OCI-LY1 (cell line): Measurements from ENCODE around the gene ATXN1.

Source experiments
- H2AFZ ChIP-seq: fragments of 200-600 bp; sonication (generic), shearing (Covaris generic); 2 replicates; pipeline ENCODE4 v1.6.0; 2014; ENCODE audit warnings: antibody characterized with exemption, mild to moderate bottlenecking, low read length
- H3F3A ChIP-seq: fragments of 200-600 bp; sonication (generic), shearing (Covaris generic); 2 replicates; pipeline ENCODE4 v1.6.0; 2014; ENCODE audit warnings: mild to moderate bottlenecking, antibody characterized with exemption, low read length, moderate library complexity; ENCODE audit not compliant: insufficient read depth
- H3K27ac ChIP-seq: fragments of 200-600 bp; sonication (generic); 2 replicates; pipeline ENCODE4 v1.5.1; 2014; ENCODE audit warnings: low read length, mixed run types, mild to moderate bottlenecking, low read depth; ENCODE audit not compliant: poor library complexity, severe bottlenecking
- H3K27me3 ChIP-seq: fragments of 200-600 bp; sonication (generic); 2 replicates; pipeline ENCODE4 v1.6.0; 2014; ENCODE audit warnings: antibody characterized with exemption, mild to moderate bottlenecking, low read length, moderate library complexity; ENCODE audit not compliant: insufficient read depth
- H3K36me3 ChIP-seq: fragments of 200-600 bp; sonication (generic); 2 replicates; pipeline ENCODE4 v1.6.1; 2014; ENCODE audit warnings: mild to moderate bottlenecking, antibody characterized with exemption, low read length, moderate library complexity, mixed read lengths; ENCODE audit not compliant: insufficient read depth
- H3K4me1 ChIP-seq: fragments of 200-600 bp; sonication (generic); 2 replicates; pipeline ENCODE4 v1.5.1; 2014; ENCODE audit warnings: mild to moderate bottlenecking, low read length, moderate library complexity; ENCODE audit not compliant: insufficient read depth, severe bottlenecking
- H3K4me2 ChIP-seq: fragments of 200-600 bp; sonication (generic), shearing (Covaris generic); 2 replicates; pipeline ENCODE4 v1.6.1; 2014; ENCODE audit warnings: low read length
- H3K4me3 ChIP-seq: fragments of 200-600 bp; sonication (generic); 2 replicates; pipeline ENCODE4 v1.5.1; 2014; ENCODE audit warnings: low read length, low read depth, mild to moderate bottlenecking, mixed read lengths; ENCODE audit not compliant: poor library complexity, severe bottlenecking
- H3K79me2 ChIP-seq: fragments of 200-600 bp; shearing (Covaris generic); 2 replicates; pipeline ENCODE4 v1.6.1; 2016; ENCODE audit warnings: mixed run types, low read length, mixed read lengths; ENCODE audit not compliant: insufficient read depth
- H3K9ac ChIP-seq: fragments of 200-600 bp; sonication (generic), shearing (Covaris generic); 2 replicates; pipeline ENCODE4 v1.6.1; 2014; ENCODE audit warnings: mild to moderate bottlenecking, low read length, mixed read lengths
- H3K9me2 ChIP-seq: fragments of 200-600 bp; sonication (generic), shearing (Covaris generic); 2 replicates; pipeline ENCODE4 v1.6.1; 2014; ENCODE audit warnings: low read depth, mild to moderate bottlenecking, low read length, mixed read lengths
- H3K9me3 ChIP-seq: fragments of 200-600 bp; shearing (Covaris generic); 2 replicates; pipeline ENCODE4 v1.6.1; 2014; ENCODE audit warnings: low read length, mixed read lengths
- H4K20me1 ChIP-seq: fragments of 200-600 bp; sonication (generic), shearing (Covaris generic); 2 replicates; pipeline ENCODE4 v1.6.0; 2016; ENCODE audit warnings: mild to moderate bottlenecking, low read length; ENCODE audit not compliant: insufficient read depth
- CTCF ChIP-seq: fragments of 200-600 bp; sonication (generic), shearing (Covaris generic); IDR thresholded peaks from 2 replicates; pipeline ENCODE4 v1.5.1; 2017; ENCODE audit warnings: mild to moderate bottlenecking, antibody characterized with exemption, low read length, moderate library complexity, mixed read lengths
- EZH2 ChIP-seq: fragments of 200-600 bp; sonication (generic), shearing (Covaris generic); IDR thresholded peaks from 2 replicates; pipeline ENCODE4 v1.8.0; 2017; ENCODE audit warnings: borderline replicate concordance, mixed run types, mild to moderate bottlenecking, antibody characterized with exemption, low read length, moderate library complexity, mixed read lengths

ATXN1 gene

GRCh38 chr6:16333580-16333979, 427.7 kb downstream of the ATXN1 start:
- H2AFZ ChIP-seq, result no peak overlapping the region
- H3K4me2 ChIP-seq, result no peak overlapping the region
- no peak overlapping the region for H3K4me3 ChIP-seq
- TF ChIP-seq EZH2 (no peak), CTCF (no peak)
- H3K4me1 ChIP-seq, result peaks cover 7% of the 10 kb centered on the region
- no peaks in the 10 kb centered on the region for H4K20me1 ChIP-seq
- no peaks in the 10 kb centered on the region for H3K36me3 ChIP-seq
- H3F3A ChIP-seq, result no peaks in the 10 kb centered on the region
- no peaks in the 10 kb centered on the region for H3K79me2 ChIP-seq
- no peaks in the 10 kb centered on the region for H3K9me3 ChIP-seq
- no peaks in the 10 kb centered on the region for H3K27me3 ChIP-seq
- H3K27ac ChIP-seq, result no peak overlapping the region
- no peak overlapping the region for H3K9ac ChIP-seq
- H3K9me2 ChIP-seq, result no peaks in the 10 kb centered on the region

GRCh38 chr6:16332175-16332542, 429.1 kb downstream of the ATXN1 start:
- no peak overlapping the region for H3K4me3 ChIP-seq
- H2AFZ ChIP-seq, result no peak overlapping the region
- H3K9ac ChIP-seq, result no peak overlapping the region

GRCh38 chr6:16331384-16332174, 429.7 kb downstream of the ATXN1 start:
- Histone ChIP-seq H3F3A (no peaks in the 10 kb centered on the region), H3K4me3 (no peak overlapping the region), H3K36me3 (no peaks in the 10 kb centered on the region), H3K4me1 (peaks cover 7% of the 10 kb centered on the region), H2AFZ (no peak overlapping the region), H3K79me2 (no peaks in the 10 kb centered on the region), H3K9me2 (no peaks in the 10 kb centered on the region), H4K20me1 (no peaks in the 10 kb centered on the region), H3K9me3 (no peaks in the 10 kb centered on the region), H3K9ac (no peak overlapping the region), H3K27ac (no peak overlapping the region), H3K4me2 (peak overlapping the region; percentile 10; the same call in 1 of the 2 replicates), H3K27me3 (no peaks in the 10 kb centered on the region)
- no peak for TF ChIP-seq EZH2
- peak; percentile 96 for TF ChIP-seq CTCF

More at GRCh38 chr6:16332175-16332542, 429.1 kb downstream of the ATXN1 start:
- Histone ChIP-seq H3F3A (no peaks in the 10 kb centered on the region), H3K4me1 (peaks cover 7% of the 10 kb centered on the region), H3K9me3 (no peaks in the 10 kb centered on the region), H3K9me2 (no peaks in the 10 kb centered on the region), H3K27ac (no peak overlapping the region), H3K4me2 (peak overlapping the region; percentile 10; the same call in 1 of the 2 replicates), H4K20me1 (no peaks in the 10 kb centered on the region), H3K36me3 (no peaks in the 10 kb centered on the region), H3K27me3 (no peaks in the 10 kb centered on the region), H3K79me2 (no peaks in the 10 kb centered on the region)
- TF ChIP-seq CTCF (peak; percentile 93), EZH2 (no peak)
